Activated naive CD8-positive, alpha-beta T cell treated with anti-CD3 and anti-CD28 coated beads, Interleukin-2, amount 50 U/mL, for 24 hours (primary cell): ENCODE data around the gene PEG3.
"Not testable (repeated sequence)": the region's sequence is repeated elsewhere in the genome, so short reads cannot be mapped to it uniquely, and the experiment has no call there.

Source experiments
- ATAC-seq: fragments of 150-1000 bp; cut with Tn5 transposase; one replicate; pipeline ENCODE4 v1.10.0; 2021
- DNase-seq: peaks from one replicate; pipeline ENCODE4 v3.0.0; 2021
- H3K27ac Mint-ChIP-seq: one replicate; pipeline ENCODE4 v1.8.0; 2021; ENCODE audit warnings: mild to moderate bottlenecking, mixed read lengths
- H3K27me3 Mint-ChIP-seq: one replicate; pipeline ENCODE4 v1.8.0; 2021; ENCODE audit warnings: mixed read lengths
- H3K36me3 Mint-ChIP-seq: one replicate; pipeline ENCODE4 v1.8.0; 2021; ENCODE audit warnings: low read depth, mixed read lengths
- H3K4me1 Mint-ChIP-seq: one replicate; pipeline ENCODE4 v1.8.0; 2021; ENCODE audit warnings: mixed read lengths
- H3K4me3 Mint-ChIP-seq: one replicate; pipeline ENCODE4 v1.8.0; 2021; ENCODE audit warnings: mild to moderate bottlenecking, moderate library complexity, mixed read lengths
- H3K9me3 Mint-ChIP-seq: one replicate; pipeline ENCODE4 v1.8.0; 2021; ENCODE audit warnings: mixed read lengths

PEG3 gene

DNA sequence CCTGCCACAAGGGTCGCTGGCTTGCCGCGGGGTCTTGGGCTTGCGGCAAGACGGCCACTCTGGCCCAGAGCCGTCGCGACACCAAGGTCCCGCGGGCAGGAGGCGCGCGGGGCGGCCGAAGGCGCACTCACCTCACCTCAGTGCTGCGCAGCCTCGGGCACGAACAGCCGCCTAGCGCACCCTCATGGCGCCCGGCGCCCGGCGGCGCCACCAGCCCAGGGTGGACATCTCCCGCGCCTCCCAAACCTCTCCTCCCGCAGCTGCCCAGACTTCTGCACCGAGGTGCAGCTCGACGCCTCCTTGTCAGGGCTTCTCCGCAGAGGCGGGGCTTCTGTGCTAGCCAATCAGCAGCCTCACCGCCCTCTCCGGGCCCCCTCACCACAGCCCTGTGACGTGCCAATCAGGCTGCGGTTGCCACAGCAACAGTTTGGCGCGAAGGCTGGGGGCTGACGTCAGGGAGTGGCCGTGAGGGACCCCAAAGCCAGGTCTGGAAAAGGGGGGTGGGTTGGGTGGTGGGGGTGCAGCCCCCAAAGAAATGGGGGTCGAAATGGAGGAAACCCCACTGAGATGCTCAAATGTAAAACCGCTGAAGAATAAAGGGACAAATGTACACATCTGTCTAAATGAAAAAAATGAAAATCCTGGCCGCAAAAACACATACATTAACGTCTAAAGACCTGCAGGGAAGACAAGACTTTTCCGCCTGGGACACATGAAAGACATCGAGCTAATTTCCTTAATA lies at the start of gene PEG3, which contains the start of gene ZIM2:
PEG3 (minus strand) TSS at position 276 of the 742 bp plus-strand sequence. CDS start 16,071 bp downstream, outside the sequence.
ZIM2 (minus strand) TSS at position 276 of the 742 bp plus-strand sequence. CDS start 16,449 bp downstream, outside the sequence.
- peaks cover 17% of the 10 kb centered on the region for H3K27me3 Mint-ChIP-seq
- no peak within 1 kb of the TSS for H3K27ac Mint-ChIP-seq
- H3K4me3 Mint-ChIP-seq, result no peak within 1 kb of the TSS
- peaks cover 35% of the 10 kb centered on the region for H3K9me3 Mint-ChIP-seq
- ATAC-seq (no peak), DNase-seq (no peak)
- no peaks in the 10 kb centered on the region for H3K4me1 Mint-ChIP-seq
- H3K36me3 Mint-ChIP-seq, result peaks cover 16% of the 10 kb centered on the region

DNA sequence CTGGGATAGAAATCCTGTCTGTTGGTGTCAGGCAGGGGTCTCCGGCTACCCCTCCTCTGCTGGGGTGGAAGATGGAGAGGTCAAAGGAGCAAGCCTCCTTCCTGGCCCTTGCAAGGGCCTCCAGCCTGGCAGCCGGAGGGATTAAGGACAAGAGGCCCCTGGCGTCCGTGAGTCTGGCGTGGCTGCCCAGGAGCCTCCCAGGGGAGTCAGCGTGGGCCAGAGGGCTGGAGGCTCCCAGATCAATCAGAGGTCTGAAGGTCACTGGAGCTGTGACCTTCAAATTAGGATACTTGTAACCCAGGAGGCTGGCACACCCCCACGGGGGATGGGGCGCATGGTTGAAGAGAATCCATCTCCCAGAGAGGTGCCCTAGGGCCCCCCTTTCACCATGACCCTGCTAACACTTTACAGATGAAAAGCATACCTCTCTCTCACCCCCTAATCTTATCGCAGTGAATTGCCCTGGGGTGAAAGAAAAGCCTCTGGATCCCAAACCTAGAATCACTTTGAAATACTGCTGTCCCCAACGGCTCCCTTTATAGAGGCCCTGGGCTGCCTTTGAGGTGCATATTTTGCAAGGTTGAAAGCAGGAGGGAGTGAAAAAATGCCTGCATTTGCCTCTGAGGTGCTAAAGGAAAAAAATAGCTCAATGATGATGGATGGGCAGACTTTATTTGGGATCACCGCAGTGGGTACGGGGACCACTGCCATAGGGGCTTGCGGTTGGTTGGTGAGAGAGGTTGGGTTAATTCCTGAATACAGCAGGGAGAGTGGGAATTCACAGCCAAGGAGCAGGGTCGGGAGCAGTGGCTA lies 44.9 kb upstream of the PEG3 start:
- H3K36me3 Mint-ChIP-seq, result peaks cover 5% of the 10 kb centered on the region

DNA sequence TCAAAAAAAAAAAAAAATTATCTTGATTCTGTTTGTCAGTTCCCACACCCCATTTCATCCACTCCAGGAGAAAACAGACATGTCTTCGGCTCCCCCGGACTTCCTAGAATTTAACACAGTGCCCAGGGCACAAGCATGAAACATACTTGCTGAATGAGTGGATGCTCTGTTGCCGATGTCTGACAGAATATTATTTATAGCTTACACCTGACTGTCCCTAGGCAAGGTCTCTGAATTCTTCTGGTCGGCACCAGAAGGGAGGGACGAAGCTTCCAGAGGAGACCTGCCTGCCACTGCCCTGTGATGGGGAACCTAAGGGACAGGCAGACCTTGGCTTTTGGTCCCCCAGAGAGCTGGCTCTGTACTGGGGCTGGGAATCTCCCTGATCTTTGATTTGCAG lies 43.9 kb upstream of the PEG3 start:
- no peak for DNase-seq
- H3K27me3 Mint-ChIP-seq, result no peaks in the 10 kb centered on the region
- peaks cover 41% of the 10 kb centered on the region for H3K9me3 Mint-ChIP-seq
- H3K4me3 Mint-ChIP-seq, result no peak overlapping the region
- ATAC-seq, result no peak
- H3K27ac Mint-ChIP-seq, result no peak overlapping the region
- H3K4me1 Mint-ChIP-seq, result no peaks in the 10 kb centered on the region
- peaks cover 6% of the 10 kb centered on the region for H3K36me3 Mint-ChIP-seq

More for the DNA sequence above, 44.9 kb upstream of the PEG3 start:
- H3K27ac Mint-ChIP-seq, result no peak overlapping the region
- H3K9me3 Mint-ChIP-seq, result peaks cover 41% of the 10 kb centered on the region
- H3K4me1 Mint-ChIP-seq, result no peaks in the 10 kb centered on the region
- no peak for ATAC-seq
- no peaks in the 10 kb centered on the region for H3K27me3 Mint-ChIP-seq
- no peak for DNase-seq
- H3K4me3 Mint-ChIP-seq, result no peak overlapping the region

- peaks cover 6% of the 10 kb centered on the region for H3K36me3 Mint-ChIP-seq
- H3K4me1 Mint-ChIP-seq, result no peaks in the 10 kb centered on the region
- H3K4me3 Mint-ChIP-seq, result no peak overlapping the region
- DNase-seq, result no peak
- no peak for ATAC-seq
- no peak overlapping the region for H3K27ac Mint-ChIP-seq
- H3K27me3 Mint-ChIP-seq, result no peaks in the 10 kb centered on the region
- peaks cover 31% of the 10 kb centered on the region for H3K9me3 Mint-ChIP-seq
These were observed 40.2 kb upstream of the PEG3 start for GRCh38 chr19:56880592-56881190.

DNA sequence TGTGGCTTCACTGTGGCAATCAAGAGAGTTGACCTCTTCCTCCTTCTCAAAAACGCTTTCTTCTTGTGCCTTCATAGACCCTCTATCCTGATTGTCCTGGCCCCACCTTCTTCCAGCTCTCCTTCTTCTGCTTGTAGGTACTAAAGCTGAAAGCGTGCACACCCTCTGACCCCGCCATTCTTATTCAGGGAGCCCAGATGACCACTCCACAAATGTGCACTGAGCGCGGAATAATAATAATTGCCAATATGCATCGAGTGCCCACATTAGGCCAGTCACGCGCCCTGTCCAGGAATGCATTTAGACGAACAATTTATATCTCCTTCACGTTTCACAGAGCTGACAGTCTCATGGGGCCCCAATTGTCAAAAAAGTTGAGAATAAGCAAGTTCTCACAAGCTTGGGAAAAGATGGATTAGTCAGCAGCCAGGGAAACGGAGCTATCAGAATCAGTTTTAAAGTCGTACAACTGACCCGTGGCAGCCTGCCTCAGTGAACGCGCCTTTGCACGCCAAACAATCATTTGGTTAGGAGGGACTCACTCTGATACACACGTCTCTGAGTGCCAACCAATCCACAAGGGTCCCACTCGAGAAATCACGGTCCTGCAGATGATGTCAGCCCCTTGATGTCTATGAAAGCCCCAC lies 36.7 kb upstream of the PEG3 start:
- Mint-ChIP-seq H3K36me3 (peaks cover 12% of the 10 kb centered on the region), H3K9me3 (peaks cover 43% of the 10 kb centered on the region), H3K27ac (no peak overlapping the region), H3K27me3 (no peaks in the 10 kb centered on the region), H3K4me3 (no peak overlapping the region), H3K4me1 (no peaks in the 10 kb centered on the region)
- ATAC-seq, result no peak
- DNase-seq, result no peak

GRCh38 chr19:56875717-56876116 lies 35.2 kb upstream of the PEG3 start:
- peaks cover 44% of the 10 kb centered on the region for H3K9me3 Mint-ChIP-seq
- ATAC-seq (no peak), DNase-seq (no peak)
- peaks cover 12% of the 10 kb centered on the region for H3K36me3 Mint-ChIP-seq
- no peaks in the 10 kb centered on the region for H3K27me3 Mint-ChIP-seq
- H3K4me3 Mint-ChIP-seq, result no peak overlapping the region
- H3K4me1 Mint-ChIP-seq, result no peaks in the 10 kb centered on the region
- H3K27ac Mint-ChIP-seq, result no peak overlapping the region

DNA sequence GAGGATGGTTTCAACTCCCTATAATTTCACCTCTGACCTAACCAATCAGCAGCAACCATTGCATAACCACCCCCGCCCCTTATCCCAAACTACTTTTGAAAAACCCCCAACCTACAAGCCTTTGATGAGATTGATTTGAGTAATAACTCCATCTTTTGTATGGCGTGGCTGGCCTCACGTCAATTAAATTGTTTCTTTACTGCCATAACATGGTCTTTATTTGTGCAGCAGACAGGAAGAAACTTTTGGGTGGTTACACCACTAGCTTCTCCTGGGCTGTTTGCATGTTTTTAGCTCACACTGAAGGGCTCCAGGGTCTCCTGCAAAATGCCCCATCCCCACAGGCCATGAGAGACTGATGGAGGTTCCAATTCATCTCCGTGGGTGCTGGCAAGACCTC lies 34.0 kb upstream of the PEG3 start:
- peaks cover 9% of the 10 kb centered on the region for H3K36me3 Mint-ChIP-seq
- no peak overlapping the region for H3K27ac Mint-ChIP-seq
- H3K4me1 Mint-ChIP-seq, result no peaks in the 10 kb centered on the region
- no peaks in the 10 kb centered on the region for H3K27me3 Mint-ChIP-seq
- H3K9me3 Mint-ChIP-seq, result peaks cover 52% of the 10 kb centered on the region
- no peak overlapping the region for H3K4me3 Mint-ChIP-seq
- ATAC-seq (no peak), DNase-seq (no peak)

DNA sequence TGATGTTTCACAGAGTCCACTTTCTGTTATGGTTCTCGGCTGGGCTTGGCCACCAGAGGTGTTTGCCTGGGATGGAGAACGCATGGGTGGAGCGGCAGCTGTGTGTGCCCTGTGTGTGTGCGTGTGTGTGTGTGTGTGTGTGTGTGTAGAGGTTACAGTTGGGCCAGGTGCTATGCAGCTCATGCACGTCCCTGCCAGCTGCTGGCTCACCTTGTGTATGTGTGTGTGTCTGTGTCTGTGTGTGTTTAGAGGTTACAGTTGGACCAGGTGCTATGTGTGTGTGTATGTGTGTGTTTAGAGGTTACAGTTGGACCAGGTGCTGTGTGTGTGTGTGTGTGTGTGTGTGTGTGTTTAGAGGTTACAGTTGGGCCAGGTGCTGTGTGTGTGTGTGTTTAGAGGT lies 33.0 kb upstream of the PEG3 start:
- H3K4me1 Mint-ChIP-seq, result no peaks in the 10 kb centered on the region
- H3K27ac Mint-ChIP-seq, result no peak overlapping the region
- no peaks in the 10 kb centered on the region for H3K27me3 Mint-ChIP-seq
- peaks cover 52% of the 10 kb centered on the region for H3K9me3 Mint-ChIP-seq
- H3K36me3 Mint-ChIP-seq, result peaks cover 9% of the 10 kb centered on the region
- no peak overlapping the region for H3K4me3 Mint-ChIP-seq
- ATAC-seq (no peak), DNase-seq (no peak)

DNA sequence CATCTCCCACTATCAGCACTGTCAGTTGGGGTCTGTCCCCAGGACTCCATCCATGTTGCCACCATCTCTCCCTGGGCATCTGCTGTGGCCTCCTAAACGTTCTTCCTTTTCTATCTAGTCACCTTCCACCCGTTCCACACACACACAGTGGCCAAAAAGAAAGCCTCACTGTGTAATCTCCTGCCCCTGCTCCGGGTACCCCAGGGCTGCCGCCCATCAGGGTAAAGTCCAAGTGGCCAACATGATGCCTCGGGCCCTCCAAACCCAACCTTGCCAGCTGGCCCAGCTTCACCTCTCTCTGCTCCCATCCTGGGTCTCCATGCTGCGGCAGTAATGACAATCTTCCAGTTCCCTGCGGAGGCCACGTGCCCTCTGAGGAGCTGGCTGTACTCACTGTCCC lies 29.4 kb upstream of the PEG3 start:
- Mint-ChIP-seq H3K36me3 (peaks cover 5% of the 10 kb centered on the region), H3K9me3 (peaks cover 59% of the 10 kb centered on the region), H3K27me3 (no peaks in the 10 kb centered on the region), H3K4me1 (no peaks in the 10 kb centered on the region), H3K27ac (no peak overlapping the region), H3K4me3 (no peak overlapping the region)
- no peak for ATAC-seq
- DNase-seq, result no peak

DNA sequence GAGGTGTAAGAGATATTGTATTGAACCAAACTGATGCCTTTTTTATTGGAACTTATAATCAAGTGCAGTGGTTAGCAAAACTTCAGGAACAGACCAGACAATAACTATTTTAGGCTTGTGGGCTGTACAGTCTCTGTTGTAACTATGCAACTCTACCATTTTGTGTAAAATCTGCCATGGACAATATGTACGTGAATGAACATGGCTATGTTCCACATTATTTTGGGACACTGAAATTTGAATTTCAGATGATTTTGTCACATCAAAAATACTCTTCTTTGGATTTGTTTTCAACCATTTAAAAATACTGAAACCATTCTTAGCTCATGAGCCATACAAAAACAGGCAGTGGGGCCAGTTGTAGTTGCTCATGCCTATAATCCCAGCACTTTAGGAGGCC lies 27.9 kb upstream of the PEG3 start:
- Mint-ChIP-seq H3K4me3 (no peak overlapping the region), H3K27me3 (no peaks in the 10 kb centered on the region)

GRCh38 chr19:56866538-56866937 lies 26.0 kb upstream of the PEG3 start:
- DNase-seq, result no peak
- ATAC-seq, result no peak
- Mint-ChIP-seq H3K27ac (no peak overlapping the region), H3K36me3 (peaks cover 5% of the 10 kb centered on the region), H3K27me3 (no peaks in the 10 kb centered on the region), H3K4me1 (no peaks in the 10 kb centered on the region), H3K4me3 (no peak overlapping the region), H3K9me3 (peaks cover 54% of the 10 kb centered on the region)

More for the DNA sequence above, 27.9 kb upstream of the PEG3 start:
- peaks cover 7% of the 10 kb centered on the region for H3K36me3 Mint-ChIP-seq
- H3K4me1 Mint-ChIP-seq, result no peaks in the 10 kb centered on the region
- no peak overlapping the region for H3K27ac Mint-ChIP-seq
- ATAC-seq (no peak), DNase-seq (no peak)
- H3K9me3 Mint-ChIP-seq, result peaks cover 54% of the 10 kb centered on the region

DNA sequence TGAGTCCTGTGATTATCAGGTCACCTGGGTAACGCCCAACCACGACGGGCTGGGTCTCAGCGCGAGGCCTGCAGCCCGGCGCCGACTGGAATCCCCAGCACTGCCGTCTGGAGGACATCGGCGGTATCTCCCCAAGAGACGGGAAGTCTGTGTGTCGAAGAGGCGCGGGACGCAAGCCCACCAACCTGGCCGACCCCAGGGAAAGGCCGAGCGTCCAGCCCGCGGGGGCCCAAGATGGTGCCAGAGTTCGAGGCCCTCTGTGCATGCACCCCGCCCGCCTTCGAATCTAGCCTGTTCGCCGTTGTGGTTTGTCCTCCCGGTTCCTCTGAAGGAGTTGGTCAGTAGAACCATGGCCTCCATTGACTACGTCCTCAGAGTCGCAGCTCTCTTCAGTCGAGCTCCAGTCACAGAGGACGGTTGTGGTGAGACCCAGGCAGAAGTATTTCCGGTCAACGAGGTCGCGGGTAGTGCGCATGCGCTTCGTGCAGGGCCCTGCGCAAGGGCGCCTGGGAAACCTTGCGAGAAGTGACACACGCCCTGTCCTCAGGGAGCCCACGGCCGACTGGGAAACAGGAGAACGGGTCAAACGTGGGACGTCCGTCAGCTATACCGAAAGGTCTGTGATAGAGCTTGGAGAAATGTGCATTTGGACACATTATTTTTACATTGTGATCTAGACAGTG lies 24.1 kb upstream of the PEG3 start:
- Mint-ChIP-seq H3K9me3 (peaks cover 44% of the 10 kb centered on the region), H3K4me1 (no peaks in the 10 kb centered on the region), H3K27me3 (no peaks in the 10 kb centered on the region), H3K36me3 (peaks cover 5% of the 10 kb centered on the region), H3K27ac (no peak overlapping the region), H3K4me3 (no peak overlapping the region)
- DNase-seq (no peak), ATAC-seq (no peak)

DNA sequence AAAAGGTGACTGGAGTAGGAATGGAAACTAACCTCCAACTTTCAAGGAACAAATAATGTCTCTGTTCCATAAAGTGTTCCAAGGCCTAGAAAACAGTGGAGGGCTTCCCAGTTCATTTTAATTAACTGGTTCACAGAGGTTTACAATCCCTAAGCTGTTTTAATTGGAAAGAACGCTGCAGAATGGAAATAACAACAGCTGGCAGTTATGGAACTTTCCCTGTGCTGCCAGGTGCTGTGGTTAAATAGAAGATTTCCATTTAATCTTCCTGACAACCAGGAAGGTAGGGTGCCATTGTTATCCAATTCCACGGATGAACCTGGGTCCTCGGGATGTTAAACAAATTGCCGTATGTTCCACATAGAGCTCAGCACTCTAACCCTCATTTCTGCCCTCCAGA lies 22.2 kb upstream of the PEG3 start:
- Mint-ChIP-seq H3K4me3 (no peak overlapping the region), H3K27ac (no peak overlapping the region), H3K27me3 (no peaks in the 10 kb centered on the region), H3K9me3 (peaks cover 42% of the 10 kb centered on the region), H3K36me3 (peaks cover 5% of the 10 kb centered on the region), H3K4me1 (no peaks in the 10 kb centered on the region)
- no peak for ATAC-seq
- DNase-seq, result no peak

DNA sequence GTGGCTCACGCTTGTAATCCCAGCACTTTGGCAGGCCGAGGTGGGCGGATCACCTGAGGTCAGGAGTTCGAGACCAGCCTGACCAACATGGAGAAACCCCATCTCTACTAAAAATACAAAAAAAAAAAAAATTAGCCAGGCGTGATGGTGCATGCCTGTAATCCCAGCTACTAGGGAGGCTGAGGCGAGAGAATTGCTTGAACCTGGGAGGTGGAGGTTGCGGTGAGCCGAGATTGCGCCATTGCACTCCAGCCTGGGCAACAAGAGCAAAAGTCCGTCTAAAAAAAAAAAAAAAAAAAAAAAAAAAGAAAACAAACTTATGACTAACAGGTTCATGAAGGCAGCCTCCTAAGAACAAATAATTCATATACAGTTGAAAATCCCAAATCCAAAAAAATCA lies 19.9 kb upstream of the PEG3 start:
- not testable (repeated sequence) for H3K4me1 Mint-ChIP-seq, H3K27ac Mint-ChIP-seq, H3K4me3 Mint-ChIP-seq, DNase-seq, H3K27me3 Mint-ChIP-seq, H3K36me3 Mint-ChIP-seq, ATAC-seq
- peaks cover 41% of the 10 kb centered on the region for H3K9me3 Mint-ChIP-seq
